ENCODE data around the gene IRF4.
"Not testable (repeated sequence)": the region's sequence is repeated elsewhere in the genome, so short reads cannot be mapped to it uniquely, and the experiment has no call there.

The IRF4 gene

DNA sequence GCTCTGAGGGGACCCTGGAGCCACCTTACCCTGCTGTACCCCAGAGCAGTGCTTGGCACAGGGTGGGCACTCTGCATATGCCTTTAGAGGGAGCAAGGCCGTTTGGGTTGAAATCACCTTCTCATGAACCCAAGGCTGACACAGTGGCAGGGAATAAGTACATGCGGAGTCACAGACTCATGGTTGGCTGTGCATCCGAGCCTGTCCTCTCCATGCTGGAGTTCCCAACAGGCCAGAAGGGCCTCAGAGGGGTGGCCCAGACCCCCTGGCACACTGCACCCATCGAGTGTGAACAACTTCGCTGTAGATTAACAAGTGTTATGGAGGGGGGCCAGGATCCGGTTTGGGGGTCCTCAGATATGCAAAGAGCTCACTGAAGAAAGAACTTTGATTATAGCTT is 21.0 kb upstream of the IRF4 start:
- Histone ChIP-seq H3K27ac (ENCODE audit: low read length) (no peak overlapping the region), H3K36me3 (ENCODE audit: insufficient read depth, low read depth, low read length) (no peaks in the 10 kb centered on the region), H3K27me3 (ENCODE audit: insufficient read depth, low read length) (peaks cover 12% of the 10 kb centered on the region; the same call in 1 of the 2 replicates), H3K9me3 (ENCODE audit: insufficient read depth, low read depth, low read length) (0 out of 2 replicates have a peak, but pooled peaks cover 4% of the 10 kb centered on the region), H3K9ac (ENCODE audit: low read depth, low read length) (no peak overlapping the region), H3K4me3 (ENCODE audit: low read length) (no peak overlapping the region), H3K4me1 (ENCODE audit: insufficient read depth, low read length) (peaks cover 8% of the 10 kb centered on the region; the same call in 1 of the 2 replicates)

GRCh38 chr6:371851-372250 is 19.7 kb upstream of the IRF4 start:
- not testable (repeated sequence) for H3K4me1 ChIP-seq (ENCODE audit: insufficient read depth, low read length); H3K27ac ChIP-seq (ENCODE audit: low read length); H3K9ac ChIP-seq (ENCODE audit: low read depth, low read length); H3K4me3 ChIP-seq (ENCODE audit: low read length); H3K9me3 ChIP-seq (ENCODE audit: insufficient read depth, low read depth, low read length); H3K36me3 ChIP-seq (ENCODE audit: insufficient read depth, low read depth, low read length)
- peaks cover 12% of the 10 kb centered on the region; the same call in 1 of the 2 replicates for H3K27me3 ChIP-seq (ENCODE audit: insufficient read depth, low read length)

GRCh38 chr6:372336-372911 is 19.1 kb upstream of the IRF4 start:
- Histone ChIP-seq H3K4me3 (ENCODE audit: low read length) (no peak overlapping the region), H3K9ac (ENCODE audit: low read depth, low read length) (no peak overlapping the region), H3K27ac (ENCODE audit: low read length) (no peak overlapping the region), H3K4me1 (ENCODE audit: insufficient read depth, low read length) (peaks cover 8% of the 10 kb centered on the region; the same call in 1 of the 2 replicates), H3K9me3 (ENCODE audit: insufficient read depth, low read depth, low read length) (0 out of 2 replicates have a peak, but pooled peaks cover 4% of the 10 kb centered on the region), H3K36me3 (ENCODE audit: insufficient read depth, low read depth, low read length) (no peaks in the 10 kb centered on the region), H3K27me3 (ENCODE audit: insufficient read depth, low read length) (peaks cover 12% of the 10 kb centered on the region; the same call in 1 of the 2 replicates)

DNA sequence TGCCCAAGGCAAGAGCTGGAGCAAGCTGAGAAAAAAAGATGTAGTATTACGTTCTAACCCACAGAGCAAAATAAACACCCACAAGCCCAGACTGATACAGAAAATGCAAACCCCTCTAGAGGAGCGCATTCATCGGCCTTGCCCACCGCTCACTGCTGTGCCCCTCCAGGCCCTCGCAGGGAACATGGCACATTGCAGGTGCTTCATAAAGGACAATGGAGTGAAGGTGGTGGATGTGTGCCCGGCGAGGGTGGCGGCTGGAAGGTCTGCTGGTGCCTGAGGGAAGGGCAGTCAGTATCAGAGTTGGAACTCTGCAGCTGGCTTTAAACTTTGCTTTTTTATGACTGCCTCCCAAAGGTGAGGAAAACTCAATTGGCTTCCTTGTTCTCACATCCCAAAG is 18.5 kb upstream of the IRF4 start:
- no peaks in the 10 kb centered on the region for H3K36me3 ChIP-seq (ENCODE audit: insufficient read depth, low read depth, low read length)
- peaks cover 12% of the 10 kb centered on the region; the same call in 1 of the 2 replicates for H3K27me3 ChIP-seq (ENCODE audit: insufficient read depth, low read length)
- 0 out of 2 replicates have a peak, but pooled peaks cover 4% of the 10 kb centered on the region for H3K9me3 ChIP-seq (ENCODE audit: insufficient read depth, low read depth, low read length)
- no peak overlapping the region for H3K27ac ChIP-seq (ENCODE audit: low read length)
- no peak overlapping the region for H3K4me3 ChIP-seq (ENCODE audit: low read length)
- no peak overlapping the region for H3K9ac ChIP-seq (ENCODE audit: low read depth, low read length)
- H3K4me1 ChIP-seq (ENCODE audit: insufficient read depth, low read length): peaks cover 8% of the 10 kb centered on the region; the same call in 1 of the 2 replicates

- no peak overlapping the region; the same call in 1 of the 2 replicates for H3K4me3 ChIP-seq (ENCODE audit: low read length)
- no peak overlapping the region for H3K27ac ChIP-seq (ENCODE audit: low read length)
- H3K36me3 ChIP-seq (ENCODE audit: insufficient read depth, low read depth, low read length): no peaks in the 10 kb centered on the region
- peaks cover 12% of the 10 kb centered on the region; the same call in 1 of the 2 replicates for H3K27me3 ChIP-seq (ENCODE audit: insufficient read depth, low read length)
- H3K9ac ChIP-seq (ENCODE audit: low read depth, low read length): no peak overlapping the region
- H3K9me3 ChIP-seq (ENCODE audit: insufficient read depth, low read depth, low read length): 0 out of 2 replicates have a peak, but pooled peaks cover 4% of the 10 kb centered on the region
- peaks cover 8% of the 10 kb centered on the region; the same call in 1 of the 2 replicates for H3K4me1 ChIP-seq (ENCODE audit: insufficient read depth, low read length)
Observed at GRCh38 chr6:373773-374724, 17.5 kb upstream of the IRF4 start.

- H3K4me3 ChIP-seq (ENCODE audit: low read length): no peak overlapping the region
- peaks cover 8% of the 10 kb centered on the region; the same call in 1 of the 2 replicates for H3K4me1 ChIP-seq (ENCODE audit: insufficient read depth, low read length)
- H3K9me3 ChIP-seq (ENCODE audit: insufficient read depth, low read depth, low read length): 0 out of 2 replicates have a peak, but pooled peaks cover 4% of the 10 kb centered on the region
- no peak overlapping the region for H3K9ac ChIP-seq (ENCODE audit: low read depth, low read length)
- H3K36me3 ChIP-seq (ENCODE audit: insufficient read depth, low read depth, low read length): no peaks in the 10 kb centered on the region
- H3K27me3 ChIP-seq (ENCODE audit: insufficient read depth, low read length): peaks cover 12% of the 10 kb centered on the region; the same call in 1 of the 2 replicates
- H3K27ac ChIP-seq (ENCODE audit: low read length): no peak overlapping the region
Observed at GRCh38 chr6:374956-375355, 16.6 kb upstream of the IRF4 start.

DNA sequence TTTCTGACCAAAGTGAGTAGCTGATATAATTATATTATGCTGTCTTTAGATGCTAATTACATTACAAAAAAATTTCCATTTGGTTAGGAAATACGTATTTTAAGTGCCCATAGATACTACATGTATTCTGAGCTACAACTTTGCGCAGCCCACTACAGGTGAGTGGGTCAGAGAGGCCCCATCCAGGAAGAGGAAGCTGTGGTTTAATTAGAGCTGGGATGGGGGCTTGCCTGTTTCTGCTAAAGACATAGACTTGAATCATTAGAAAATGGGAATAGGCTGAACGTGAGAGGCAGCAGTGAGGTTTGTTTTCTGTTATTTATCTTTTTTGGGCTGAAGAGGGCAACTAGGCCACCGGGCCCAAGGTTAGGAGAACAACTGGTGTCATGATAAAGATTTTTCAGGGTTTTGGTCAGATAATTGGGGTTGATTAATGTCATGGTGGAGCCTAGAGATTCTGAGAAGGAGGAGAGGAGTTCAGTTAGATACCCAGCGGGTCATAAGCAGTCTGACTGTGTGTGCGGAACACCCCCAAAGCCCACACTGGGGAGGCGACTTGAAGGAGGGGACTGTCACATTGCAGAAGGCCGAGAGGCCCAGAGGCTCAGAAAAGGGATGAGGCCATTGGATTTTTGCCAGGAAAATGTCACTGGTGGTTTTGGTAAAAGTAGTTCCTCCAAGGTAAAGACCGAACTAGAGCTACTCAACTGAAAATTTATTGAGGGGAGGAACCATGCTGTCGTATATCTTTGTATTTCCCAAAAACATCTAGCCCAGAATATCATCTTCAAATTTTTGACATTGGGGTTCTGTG is 14.5 kb upstream of the IRF4 start:
- Histone ChIP-seq H3K36me3 (ENCODE audit: insufficient read depth, low read depth, low read length) (no peaks in the 10 kb centered on the region), H3K9ac (ENCODE audit: low read depth, low read length) (no peak overlapping the region), H3K4me1 (ENCODE audit: insufficient read depth, low read length) (peaks cover 8% of the 10 kb centered on the region; the same call in 1 of the 2 replicates), H3K27me3 (ENCODE audit: insufficient read depth, low read length) (peaks cover 17% of the 10 kb centered on the region), H3K4me3 (ENCODE audit: low read length) (no peak overlapping the region), H3K27ac (ENCODE audit: low read length) (no peak overlapping the region), H3K9me3 (ENCODE audit: insufficient read depth, low read depth, low read length) (no peaks in the 10 kb centered on the region)

- H3K4me3 ChIP-seq (ENCODE audit: low read length); H3K36me3 ChIP-seq (ENCODE audit: insufficient read depth, low read depth, low read length); H3K27ac ChIP-seq (ENCODE audit: low read length); H3K9ac ChIP-seq (ENCODE audit: low read depth, low read length); H3K4me1 ChIP-seq (ENCODE audit: insufficient read depth, low read length); H3K9me3 ChIP-seq (ENCODE audit: insufficient read depth, low read depth, low read length): not testable (repeated sequence)
- peaks cover 17% of the 10 kb centered on the region for H3K27me3 ChIP-seq (ENCODE audit: insufficient read depth, low read length)
Observed at GRCh38 chr6:377641-378020, 13.9 kb upstream of the IRF4 start.

GRCh38 chr6:378090-378957 is 13.2 kb upstream of the IRF4 start:
- Histone ChIP-seq H3K9ac (ENCODE audit: low read depth, low read length) (no peak overlapping the region), H3K9me3 (ENCODE audit: insufficient read depth, low read depth, low read length) (no peaks in the 10 kb centered on the region), H3K27me3 (ENCODE audit: insufficient read depth, low read length) (peaks cover 10% of the 10 kb centered on the region), H3K4me1 (ENCODE audit: insufficient read depth, low read length) (peaks cover 7% of the 10 kb centered on the region; the same call in 1 of the 2 replicates), H3K36me3 (ENCODE audit: insufficient read depth, low read depth, low read length) (no peaks in the 10 kb centered on the region), H3K4me3 (ENCODE audit: low read length) (no peak overlapping the region), H3K27ac (ENCODE audit: low read length) (no peak overlapping the region)

- Histone ChIP-seq H3K9me3 (ENCODE audit: insufficient read depth, low read depth, low read length) (no peaks in the 10 kb centered on the region), H3K27ac (ENCODE audit: low read length) (no peak overlapping the region), H3K4me3 (ENCODE audit: low read length) (no peak overlapping the region), H3K36me3 (ENCODE audit: insufficient read depth, low read depth, low read length) (no peaks in the 10 kb centered on the region), H3K27me3 (ENCODE audit: insufficient read depth, low read length) (peaks cover 6% of the 10 kb centered on the region), H3K4me1 (ENCODE audit: insufficient read depth, low read length) (peaks cover 2% of the 10 kb centered on the region; the same call in 1 of the 2 replicates), H3K9ac (ENCODE audit: low read depth, low read length) (no peak overlapping the region)
Observed at GRCh38 chr6:378958-379409, 12.6 kb upstream of the IRF4 start.

Measured in iPS-20b (cell line).